Small intestine (tissue), 7 donors: ENCODE data around the gene OR5AC2. TPM values are rescaled to one million over a fixed set of nuclear protein-coding genes. Genes with fewer than 3 reads are reported as not detected.

ENCODE experiments used
- DNase-seq, 2 donors: peaks; one replicate each; pipeline versions ENCODE4 v3.0.0 to v3.0.0-alpha.2; 2013
- FAIRE-seq: peaks from 2 replicates; lab custom pipeline; 2012; peaks lifted over from hg19 to GRCh38; lab: Jason Lieb, UNC
- H3K27ac ChIP-seq, 3 donors: one replicate each; pipeline ENCODE4 v1.5.1; 2013; ENCODE audit warnings: low read length in 2 of 3, mild to moderate bottlenecking in 2 of 3, control low read depth in 1 of 3, inconsistent platforms in 1 of 3, low read depth in 1 of 3, moderate library complexity in 1 of 3
- H3K27me3 ChIP-seq, 3 donors: one replicate each; pipeline ENCODE4 v1.6.1; 2013; ENCODE audit warnings: low read length in 3 of 3, inconsistent platforms in 1 of 3; ENCODE audit not compliant: control insufficient read depth in 3 of 3, insufficient read depth in 3 of 3
- H3K36me3 ChIP-seq, 3 donors: one replicate each; pipeline ENCODE4 v1.6.1; 2013; ENCODE audit warnings: low read length in 3 of 3, inconsistent platforms in 1 of 3, low read depth in 1 of 3, mild to moderate bottlenecking in 1 of 3, moderate library complexity in 1 of 3; ENCODE audit not compliant: control insufficient read depth in 3 of 3, insufficient read depth in 2 of 3
- H3K4me1 ChIP-seq, 3 donors: one replicate each; pipeline ENCODE4 v1.6.1; 2013; ENCODE audit warnings: low read length in 2 of 3, inconsistent platforms in 1 of 3, low read depth in 1 of 3, mild to moderate bottlenecking in 1 of 3, moderate library complexity in 1 of 3; ENCODE audit not compliant: control insufficient read depth in 3 of 3, insufficient read depth in 2 of 3
- H3K4me3 ChIP-seq, 3 donors: one replicate each; pipeline ENCODE4 v1.5.1; 2013; ENCODE audit warnings: low read length in 3 of 3, control low read depth in 1 of 3, inconsistent platforms in 1 of 3, low read depth in 1 of 3, mild to moderate bottlenecking in 1 of 3, moderate library complexity in 1 of 3
- H3K9me3 ChIP-seq, 2 donors: one replicate each; pipeline ENCODE4 v1.6.1; 2013; ENCODE audit warnings: low read depth in 1 of 2, low read length in 1 of 2; ENCODE audit not compliant: control insufficient read depth in 2 of 2, insufficient read depth in 1 of 2
- WGBS, 3 donors: extraction: QIAGEN DNeasy Blood & Tissue Kit; methylation state at CpG; one replicate each; pipeline ENCODE4 v1.1.7; 2013; 5-methylcytosine and 5-hydroxymethylcytosine counted together
- polyA plus RNA-seq, 4 donors: library from polyadenylated mRNA; stranded (reverse) in 3 of 4; unstranded in 1 of 4; fragments of 200-250 nt in 3 of 4; fragments of 120-200 nt in 1 of 4; gene quantifications; one replicate each; pipeline versions ENCODE4 v1.2.1 to v1.2.3, GENCODE V29; 2013
- donor health status: healthy with polysubstance abuse.
- donor health status: control.
- donor health status: control.
- donor health status: Bipolar disorder and iron deficiency.
- donor health status: healthy.

OR5AC2 gene
- polyA plus RNA-seq, 4 donors: not detected

DNA sequence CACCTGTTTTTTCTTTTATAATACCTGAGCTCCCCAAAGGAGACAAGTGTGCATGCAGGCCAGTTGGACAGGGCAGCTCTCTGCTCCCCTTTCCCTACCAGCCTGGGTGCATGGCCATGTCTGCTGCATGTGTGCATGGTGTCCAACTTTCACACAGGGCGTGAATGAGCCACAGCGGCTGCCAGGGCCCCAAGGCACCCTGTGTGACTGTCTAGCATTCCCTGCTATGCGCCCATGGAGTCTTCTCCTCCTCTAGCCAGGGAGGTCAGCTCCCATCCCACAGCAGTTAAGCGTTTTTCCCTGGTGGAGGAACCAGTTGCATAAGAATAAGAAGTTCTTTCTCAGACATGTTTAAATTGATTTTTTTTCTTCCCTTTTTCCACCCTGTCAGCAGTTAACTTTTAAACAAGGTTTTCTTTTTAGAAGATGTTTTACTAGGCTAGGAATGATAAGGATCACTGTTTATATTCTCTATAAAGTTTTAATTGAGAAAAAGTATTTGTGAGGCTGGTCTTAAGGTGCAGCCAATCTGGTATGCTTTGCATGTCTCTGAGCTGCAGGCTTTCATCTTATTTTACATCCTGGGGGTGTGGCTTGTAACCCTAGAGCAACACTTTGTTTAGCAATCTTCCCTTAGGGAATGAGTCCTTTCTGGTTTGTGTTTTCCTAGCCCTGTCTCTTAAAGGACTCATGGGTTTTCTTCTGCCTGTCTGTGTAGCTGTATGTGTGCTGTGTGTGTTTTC lies 23.0 kb downstream of the OR5AC2 start:
- no peaks in the 10 kb centered on the region for H3K27me3 ChIP-seq
- no peaks in the 10 kb centered on the region for H3K36me3 ChIP-seq
- no peak for FAIRE-seq
- no peak overlapping the region for H3K4me3 ChIP-seq
- peaks cover 0 to 27% of the 10 kb centered on the region in 2 donors for H3K9me3 ChIP-seq
- WGBS, 3 donors: 79 to 87% (median 79%) methylated on average over 4 of the region's 4 CpGs
- no peak overlapping the region for H3K27ac ChIP-seq
- no peak for DNase-seq
- H3K4me1 ChIP-seq: no peaks in the 10 kb centered on the region

DNA sequence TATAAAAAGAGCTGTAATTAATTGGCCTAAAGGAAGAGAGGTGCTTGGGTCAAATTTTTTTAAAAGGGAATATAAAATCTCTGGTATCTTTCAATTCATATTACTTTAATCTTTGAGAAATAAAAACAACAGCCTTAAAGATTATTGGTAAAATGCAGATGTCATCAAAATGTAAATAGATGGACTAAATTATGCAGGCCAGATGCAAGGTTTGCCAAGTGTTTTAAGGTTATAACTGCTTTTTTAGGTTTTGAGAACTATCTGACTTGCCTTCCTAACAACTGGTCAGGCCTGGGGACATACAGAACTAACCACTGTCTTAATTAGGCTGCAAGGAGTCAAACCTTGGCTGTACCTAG lies 23.6 kb downstream of the OR5AC2 start:
- FAIRE-seq (no peak), DNase-seq (no peak)

GRCh38 chr3:98114264-98114663 lies 27.3 kb downstream of the OR5AC2 start:
- FAIRE-seq: no peak
- 49 to 60% (median 57%) methylated on average over 3 of the region's 3 CpGs for WGBS, 3 donors
- DNase-seq: no peak
- H3K9me3 ChIP-seq: peaks cover 0 to 30% of the 10 kb centered on the region in 2 donors
- no peaks in the 10 kb centered on the region for H3K27me3 ChIP-seq
- H3K27ac ChIP-seq: no peak overlapping the region
- no peaks in the 10 kb centered on the region for H3K36me3 ChIP-seq
- no peaks in the 10 kb centered on the region for H3K4me1 ChIP-seq
- no peak overlapping the region for H3K4me3 ChIP-seq

More for the DNA sequence above, 23.6 kb downstream of the OR5AC2 start:
- Histone ChIP-seq H3K27ac (no peak overlapping the region), H3K4me1 (no peaks in the 10 kb centered on the region), H3K27me3 (no peaks in the 10 kb centered on the region), H3K36me3 (no peaks in the 10 kb centered on the region), H3K4me3 (no peak overlapping the region), H3K9me3 (peaks cover 0 to 27% of the 10 kb centered on the region in 2 donors)

GRCh38 chr3:98115717-98116116 lies 28.7 kb downstream of the OR5AC2 start:
- Histone ChIP-seq H3K27ac (no peak overlapping the region), H3K4me3 (no peak overlapping the region), H3K36me3 (no peaks in the 10 kb centered on the region), H3K9me3 (peaks cover 0 to 23% of the 10 kb centered on the region in 2 donors), H3K4me1 (no peaks in the 10 kb centered on the region), H3K27me3 (no peaks in the 10 kb centered on the region)
- DNase-seq: no peak
- no peak for FAIRE-seq
- WGBS, 3 donors: 94 to 100% (median 100%) methylated on average over 1 of the region's 1 CpG

GRCh38 chr3:98130421-98130820 lies 43.4 kb downstream of the OR5AC2 start, which contains the start of gene OR5H1:
TSS of gene OR5H1 (plus strand) at chr3:98130721. CDS start at chr3:98132698, 1,977 bp downstream.
- Histone ChIP-seq H3K27ac (no peak within 1 kb of the TSS), H3K9me3 (no peaks in the 10 kb centered on the region), H3K4me3 (no peak within 1 kb of the TSS), H3K36me3 (no peaks in the 10 kb centered on the region), H3K4me1 (no peaks in the 10 kb centered on the region), H3K27me3 (no peaks in the 10 kb centered on the region)
- WGBS, 3 donors: 74 to 85% (median 83%) methylated on average over 1 of the region's 1 CpG
- DNase-seq: no peak
- no peak for FAIRE-seq

GRCh38 chr3:98136631-98137030 lies 49.7 kb downstream of the OR5AC2 start:
- Histone ChIP-seq H3K4me3 (no peak overlapping the region), H3K9me3 (no peaks in the 10 kb centered on the region), H3K27me3 (no peaks in the 10 kb centered on the region), H3K27ac (no peak overlapping the region), H3K4me1 (no peaks in the 10 kb centered on the region), H3K36me3 (no peaks in the 10 kb centered on the region)
- WGBS, 3 donors: 45 to 62% (median 54%) methylated on average over 3 of the region's 3 CpGs
- DNase-seq (no peak), FAIRE-seq (no peak)

Other genes with a start within 250 kb of the OR5AC2 start
- 10 to 100 TPM in 2 of 4 donors, 1 to 10 TPM in 2; 5.6 to 26.4 (median 10.6) TPM for gene RIOX2, start 114.7 kb upstream of the OR5AC2 start, polyA plus RNA-seq
- not detected for gene GABRR3, start 51.9 kb upstream of the OR5AC2 start, polyA plus RNA-seq
- gene OR5H1, start 43.5 kb downstream of the OR5AC2 start, polyA plus RNA-seq: not detected
- not detected for gene OR5H14, start 60.3 kb downstream of the OR5AC2 start, polyA plus RNA-seq
- gene OR5H15, start 79.5 kb downstream of the OR5AC2 start, polyA plus RNA-seq: not detected
- not detected for gene OR5H6, start 177.1 kb downstream of the OR5AC2 start, polyA plus RNA-seq
- not detected for gene OR5H2, start 195.3 kb downstream of the OR5AC2 start, polyA plus RNA-seq